Karpas-422 (cell line): ENCODE data around the gene CAPRIN2. TPM values are rescaled to one million over a fixed set of nuclear protein-coding genes. Genes with fewer than 3 reads are reported as not detected.

Experiments used
- DNase-seq: peaks from one replicate; pipeline ENCODE4 v3.0.0-alpha.2; 2015
- H2AFZ ChIP-seq: fragments of 200-600 bp; sonication (generic); 2 replicates; pipeline ENCODE4 v1.6.1; 2014; ENCODE audit warnings: antibody characterized with exemption, low read length, mixed read lengths
- H3K27ac ChIP-seq: fragments of 200-600 bp; sonication (generic); 2 replicates; pipeline ENCODE4 v1.5.1; 2014; ENCODE audit warnings: mild to moderate bottlenecking, low read length, moderate library complexity
- H3K27me3 ChIP-seq: fragments of 200-600 bp; sonication (generic); 2 replicates; pipeline ENCODE4 v1.6.1; 2014; ENCODE audit warnings: low read length, mixed read lengths
- H3K36me3 ChIP-seq: fragments of 200-600 bp; sonication (generic); 2 replicates; pipeline ENCODE4 v1.6.1; 2014; ENCODE audit warnings: low read length, mixed read lengths; ENCODE audit not compliant: insufficient read depth
- H3K4me1 ChIP-seq: fragments of 200-600 bp; sonication (generic); 2 replicates; pipeline ENCODE4 v1.6.1; 2014; ENCODE audit warnings: mild to moderate bottlenecking, low read length, mixed read lengths
- H3K4me2 ChIP-seq: fragments of 200-600 bp; sonication (generic); 2 replicates; pipeline ENCODE4 v1.6.1; 2014; ENCODE audit warnings: low read length, low read depth, mild to moderate bottlenecking; ENCODE audit not compliant: poor library complexity, severe bottlenecking
- H3K4me3 ChIP-seq: fragments of 200-600 bp; sonication (generic); 2 replicates; pipeline ENCODE4 v1.5.1; 2014; ENCODE audit warnings: mild to moderate bottlenecking, antibody characterized with exemption, low read length, mixed read lengths
- H3K79me2 ChIP-seq: fragments of 200-600 bp; sonication (generic); 2 replicates; pipeline ENCODE4 v1.6.1; 2014; ENCODE audit warnings: mild to moderate bottlenecking, low read length, mixed read lengths
- H3K9ac ChIP-seq: fragments of 200-600 bp; sonication (generic); 2 replicates; pipeline ENCODE4 v1.6.0; 2014; ENCODE audit warnings: low read length
- H3K9me2 ChIP-seq: fragments of 200-600 bp; sonication (generic), shearing (Covaris generic); replicated peaks from 2 replicates; pipeline ENCODE4 v1.6.0; 2014; ENCODE audit warnings: mild to moderate bottlenecking, low read length, moderate library complexity; ENCODE audit not compliant: insufficient read depth
- H3K9me3 ChIP-seq: fragments of 300-700, 200-600 bp; sonication (generic); 2 replicates; pipeline ENCODE4 v1.6.1; 2014; ENCODE audit warnings: low read length, mixed read lengths
- H4K20me1 ChIP-seq: fragments of 200-600 bp; sonication (generic); 2 replicates; pipeline ENCODE4 v1.6.1; 2014; ENCODE audit warnings: mild to moderate bottlenecking, antibody characterized with exemption, low read length, low read depth; ENCODE audit not compliant: insufficient read depth
- total RNA-seq: library from RNA; depleted of rRNA; stranded (reverse); fragments of >200 nt; shearing (Covaris generic); gene quantifications from 2 replicates; pipeline ENCODE4 v1.2.3, GENCODE V29; 2014; ENCODE audit warnings: low replicate concordance

CAPRIN2 gene
- total RNA-seq, 1 experiment from 2014 or later = 39.8 TPM

DNA sequence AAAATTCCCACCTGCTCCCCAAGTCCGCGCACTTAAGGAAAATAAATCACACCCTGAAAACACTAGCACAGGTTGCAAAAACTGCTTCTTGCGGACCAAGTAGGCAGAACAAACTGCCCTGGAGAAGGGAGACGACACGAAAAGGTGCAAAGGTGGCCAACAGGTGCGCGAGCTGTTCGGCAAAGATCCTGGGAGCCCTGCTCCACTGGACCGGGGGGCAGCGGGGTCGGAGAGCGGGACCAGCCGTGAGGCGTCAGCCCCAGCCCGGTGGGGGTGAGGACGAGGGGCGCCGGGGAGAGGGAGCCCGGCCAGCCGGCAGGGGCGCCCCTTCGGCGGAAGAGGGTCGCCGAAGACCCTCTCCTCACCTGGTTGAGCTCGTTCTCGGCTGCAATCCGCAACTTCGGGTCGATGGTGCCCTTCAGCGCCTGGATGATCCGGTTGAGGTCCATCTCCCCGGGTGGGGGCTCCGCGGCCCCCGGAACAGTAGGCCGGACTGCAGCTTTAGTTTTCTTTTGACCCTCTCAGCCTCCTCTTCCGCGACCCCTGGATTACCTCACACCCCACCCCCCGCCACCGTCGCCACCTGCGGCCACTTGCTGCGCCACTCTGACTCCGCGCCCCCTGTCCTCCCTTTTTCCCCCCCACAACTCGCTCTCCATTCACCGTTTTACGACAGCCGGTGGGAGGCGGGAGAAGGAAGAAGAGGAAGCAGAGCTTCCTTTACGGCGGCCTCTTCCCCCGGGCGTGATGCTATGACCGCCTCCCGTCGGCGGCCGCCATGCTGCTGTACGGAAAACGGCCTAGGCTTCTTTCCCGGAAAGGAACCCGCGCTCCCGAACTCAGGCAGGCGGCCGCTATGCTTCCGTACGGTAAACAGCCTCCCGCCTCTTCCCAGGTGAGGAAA is 59.3 kb downstream of the CAPRIN2 start, which contains the start of gene IPO8:
Gene IPO8, minus strand, starts transcription at position 671 of the 904 bp plus-strand sequence. Its CDS starts 222 bp downstream, at position 449.
- Histone ChIP-seq H3K9ac (peak within 1 kb of the TSS; percentile 90), H2AFZ (peak within 1 kb of the TSS; percentile 88), H3K4me2 (peak within 1 kb of the TSS; percentile 93), H3K4me1 (peaks cover 34% of the 10 kb centered on the region), H3K79me2 (peaks cover 51% of the 10 kb centered on the region), H3K9me2 (no peaks in the 10 kb centered on the region), H3K36me3 (no peaks in the 10 kb centered on the region; the same call in 1 of the 2 replicates), H4K20me1 (no peaks in the 10 kb centered on the region), H3K27me3 (no peaks in the 10 kb centered on the region), H3K4me3 (peak within 1 kb of the TSS; percentile 91), H3K9me3 (no peaks in the 10 kb centered on the region), H3K27ac (peak within 1 kb of the TSS; percentile 43)
- DNase-seq = peak; percentile 95

DNA sequence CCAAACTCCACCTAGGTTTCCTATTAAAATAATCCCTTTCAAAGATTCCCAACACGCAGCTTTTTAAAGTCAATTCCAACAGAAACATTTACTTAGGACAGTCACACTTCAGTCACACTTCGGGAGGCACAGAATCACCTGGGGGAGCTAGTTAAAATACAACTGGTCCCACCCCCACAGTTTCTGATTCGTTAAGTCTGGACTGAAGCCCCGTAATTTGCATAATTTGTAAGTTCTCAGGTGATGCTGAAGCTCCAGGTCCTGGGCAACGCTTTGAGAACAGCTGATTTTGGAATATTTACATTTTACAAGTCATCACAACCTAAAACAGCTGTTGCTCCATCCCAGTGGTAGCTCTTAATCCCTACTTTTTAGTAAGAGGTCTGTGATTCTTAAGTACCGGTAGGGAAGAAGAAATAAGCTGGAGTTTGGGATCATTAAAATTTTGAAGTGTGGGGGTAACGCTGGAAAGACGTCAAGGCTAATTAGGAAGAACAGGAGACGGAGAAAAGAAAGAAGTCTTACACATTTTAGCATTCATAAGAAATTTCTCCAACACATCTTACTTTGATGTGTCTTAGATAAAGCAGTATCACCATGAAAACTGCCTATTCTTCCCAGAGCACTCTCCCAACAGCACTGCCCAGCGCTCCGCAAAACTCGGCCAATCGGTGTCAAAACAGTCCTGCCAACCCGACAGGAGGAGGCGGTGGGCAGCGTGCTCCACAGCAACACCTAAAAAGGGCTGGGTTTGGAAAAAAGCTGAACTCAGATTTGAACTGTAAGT is 60.1 kb downstream of the CAPRIN2 start:
- DNase-seq = peak; percentile 66
- Histone ChIP-seq H3K4me3 (peak overlapping the region; percentile 91), H3K27ac (peak overlapping the region; percentile 43), H3K79me2 (peaks cover 60% of the 10 kb centered on the region), H3K27me3 (no peaks in the 10 kb centered on the region), H3K9me3 (no peaks in the 10 kb centered on the region), H3K9me2 (no peaks in the 10 kb centered on the region), H3K4me1 (peaks cover 31% of the 10 kb centered on the region), H3K36me3 (peaks cover 6% of the 10 kb centered on the region; the same call in 1 of the 2 replicates), H3K9ac (peak overlapping the region; percentile 90), H4K20me1 (no peaks in the 10 kb centered on the region), H3K4me2 (peak overlapping the region; percentile 93), H2AFZ (peak overlapping the region; percentile 88; the same call in 1 of the 2 replicates)

DNA sequence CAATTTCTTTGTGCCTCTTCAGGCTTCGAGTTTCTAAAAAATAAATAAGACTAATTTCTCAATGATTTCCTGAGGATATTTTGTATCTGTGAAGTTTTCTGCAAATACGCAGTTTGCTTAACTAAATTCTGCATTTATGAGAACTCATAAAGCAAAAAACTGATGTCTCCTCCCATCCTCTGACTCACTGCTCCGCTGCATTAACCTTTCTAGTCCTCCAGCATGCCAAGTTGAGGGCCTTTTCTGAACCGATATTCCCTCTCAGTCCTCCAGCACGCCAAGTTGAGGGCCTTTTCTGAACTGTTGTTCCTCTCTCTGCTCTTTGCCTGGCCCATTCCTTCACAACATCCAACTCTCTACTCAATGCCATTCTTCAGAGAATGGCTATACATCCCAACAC is 62.3 kb downstream of the CAPRIN2 start:
- Histone ChIP-seq H3K4me1 (peaks cover 36% of the 10 kb centered on the region), H3K9me2 (no peaks in the 10 kb centered on the region), H4K20me1 (no peaks in the 10 kb centered on the region), H3K36me3 (peaks cover 13% of the 10 kb centered on the region; the same call in 1 of the 2 replicates), H2AFZ (no peak overlapping the region), H3K9me3 (no peaks in the 10 kb centered on the region), H3K27ac (no peak overlapping the region), H3K79me2 (peaks cover 81% of the 10 kb centered on the region), H3K4me2 (no peak overlapping the region), H3K4me3 (no peak overlapping the region), H3K9ac (no peak overlapping the region), H3K27me3 (no peaks in the 10 kb centered on the region)
- no peak for DNase-seq

DNA sequence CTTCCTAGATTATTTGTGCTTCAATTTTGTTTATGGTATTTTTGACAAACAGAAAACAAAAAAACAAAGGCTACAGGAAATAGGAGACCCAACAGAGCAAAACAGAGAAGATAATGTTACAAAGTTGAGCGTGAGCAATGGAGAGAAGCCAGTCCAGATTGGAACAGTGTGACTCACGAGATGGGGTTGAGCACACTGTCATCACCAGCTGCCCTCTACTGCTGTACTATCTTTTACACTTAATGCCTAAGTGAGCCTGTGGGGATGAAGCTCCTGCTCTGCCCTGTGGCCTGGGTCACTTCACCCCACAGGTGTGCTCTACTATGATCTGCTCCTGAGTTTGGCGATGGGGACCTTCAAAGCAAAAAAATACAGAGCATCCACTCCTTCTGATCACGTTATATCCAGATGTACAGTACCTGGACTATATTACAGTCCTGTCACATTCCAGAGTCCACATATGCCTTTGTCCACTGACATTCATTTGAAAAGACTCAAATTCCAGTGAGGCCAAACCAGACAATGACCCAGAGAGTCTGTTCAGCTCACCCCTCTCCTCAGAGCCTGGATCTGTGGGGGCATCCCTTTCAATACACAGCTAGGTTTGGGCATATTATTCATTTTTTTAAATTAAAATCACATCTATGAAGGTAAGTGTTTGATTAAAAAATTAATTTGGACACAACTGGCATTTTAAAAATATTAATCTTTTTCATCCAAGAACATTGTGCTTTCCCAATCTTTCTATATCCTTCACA is 63.5 kb downstream of the CAPRIN2 start:
- Histone ChIP-seq H3K79me2 (peaks cover 90% of the 10 kb centered on the region), H3K9ac (no peak overlapping the region)

DNA sequence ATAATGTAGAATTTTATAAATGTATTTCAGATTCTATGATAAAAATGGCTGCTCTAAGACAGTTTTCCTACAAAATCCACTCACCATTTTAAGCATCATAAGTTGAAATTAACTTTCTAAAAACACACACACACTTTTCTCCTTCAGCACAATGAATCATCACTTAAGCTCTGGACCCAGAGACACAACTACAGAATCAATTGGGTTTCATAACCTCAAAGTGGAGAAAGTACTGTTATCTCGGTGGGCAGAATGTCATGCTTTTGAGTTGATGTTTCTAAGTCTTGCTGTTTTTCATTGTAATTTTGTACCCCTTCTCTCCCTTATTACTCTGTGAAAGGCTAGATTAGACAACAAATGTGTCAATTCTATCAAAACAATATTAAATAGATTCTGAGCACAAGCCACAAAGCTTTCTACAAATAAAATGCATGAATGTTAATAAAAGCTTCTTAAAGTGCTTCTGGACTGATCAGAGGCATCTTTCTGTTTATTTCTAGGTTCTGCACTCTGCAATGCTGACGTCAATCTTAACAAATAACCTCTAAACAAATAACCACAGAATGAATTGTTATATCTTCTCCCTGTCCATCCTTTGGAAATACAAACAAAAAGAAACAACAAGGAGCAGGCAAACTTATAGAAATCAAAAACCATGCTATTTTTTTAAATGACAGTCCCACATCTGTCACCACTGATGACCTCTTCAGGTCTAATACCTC is 67.3 kb downstream of the CAPRIN2 start:
- no peak overlapping the region for H3K4me3 ChIP-seq
- no peaks in the 10 kb centered on the region for H4K20me1 ChIP-seq
- H3K27me3 ChIP-seq = no peaks in the 10 kb centered on the region
- H3K79me2 ChIP-seq = peaks cover 80% of the 10 kb centered on the region
- H3K36me3 ChIP-seq = peaks cover 37% of the 10 kb centered on the region
- H3K4me1 ChIP-seq = peaks cover 9% of the 10 kb centered on the region
- H3K9me3 ChIP-seq = no peaks in the 10 kb centered on the region
- H3K9me2 ChIP-seq = no peaks in the 10 kb centered on the region
- DNase-seq = no peak
- no peak overlapping the region for H2AFZ ChIP-seq
- no peak overlapping the region for H3K27ac ChIP-seq
- no peak overlapping the region for H3K4me2 ChIP-seq
- H3K9ac ChIP-seq = no peak overlapping the region

More for the DNA sequence above, 63.5 kb downstream of the CAPRIN2 start:
- Histone ChIP-seq H3K4me3 (no peak overlapping the region), H3K4me1 (peaks cover 32% of the 10 kb centered on the region), H4K20me1 (no peaks in the 10 kb centered on the region), H3K36me3 (peaks cover 13% of the 10 kb centered on the region; the same call in 1 of the 2 replicates), H3K9me2 (no peaks in the 10 kb centered on the region), H3K9me3 (no peaks in the 10 kb centered on the region), H3K27me3 (no peaks in the 10 kb centered on the region), H3K27ac (no peak overlapping the region), H2AFZ (no peak overlapping the region), H3K4me2 (no peak overlapping the region)
- no peak for DNase-seq

DNA sequence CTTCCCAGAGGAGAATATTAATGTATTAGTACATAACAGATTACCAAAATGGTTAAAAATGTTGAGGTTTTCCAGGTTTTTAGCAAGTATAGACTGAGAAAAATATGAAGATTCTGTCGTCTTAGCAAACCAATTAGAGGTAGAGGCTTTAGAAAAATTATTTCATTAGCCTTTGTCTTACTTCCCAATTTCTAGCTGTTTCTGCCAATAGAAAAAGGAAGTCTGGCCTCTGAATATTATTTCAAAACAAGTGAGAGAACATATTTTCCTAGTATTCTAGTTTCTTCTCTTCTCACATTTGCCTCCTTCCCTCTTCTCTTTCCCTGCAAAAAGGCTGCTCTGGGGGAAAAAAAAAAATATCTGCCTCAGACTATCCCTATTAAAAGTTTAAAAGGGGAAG is 75.5 kb downstream of the CAPRIN2 start:
- H3K4me1 ChIP-seq = no peaks in the 10 kb centered on the region
- H3K9ac ChIP-seq = no peak overlapping the region
- no peaks in the 10 kb centered on the region for H4K20me1 ChIP-seq
- H3K36me3 ChIP-seq = peaks cover 56% of the 10 kb centered on the region
- H3K27me3 ChIP-seq = no peaks in the 10 kb centered on the region
- DNase-seq = no peak
- H3K4me2 ChIP-seq = no peak overlapping the region
- H3K27ac ChIP-seq = no peak overlapping the region
- H3K4me3 ChIP-seq = no peak overlapping the region
- no peaks in the 10 kb centered on the region for H3K9me2 ChIP-seq
- H3K79me2 ChIP-seq = peaks cover 9% of the 10 kb centered on the region
- no peak overlapping the region for H2AFZ ChIP-seq
- H3K9me3 ChIP-seq = no peaks in the 10 kb centered on the region

DNA sequence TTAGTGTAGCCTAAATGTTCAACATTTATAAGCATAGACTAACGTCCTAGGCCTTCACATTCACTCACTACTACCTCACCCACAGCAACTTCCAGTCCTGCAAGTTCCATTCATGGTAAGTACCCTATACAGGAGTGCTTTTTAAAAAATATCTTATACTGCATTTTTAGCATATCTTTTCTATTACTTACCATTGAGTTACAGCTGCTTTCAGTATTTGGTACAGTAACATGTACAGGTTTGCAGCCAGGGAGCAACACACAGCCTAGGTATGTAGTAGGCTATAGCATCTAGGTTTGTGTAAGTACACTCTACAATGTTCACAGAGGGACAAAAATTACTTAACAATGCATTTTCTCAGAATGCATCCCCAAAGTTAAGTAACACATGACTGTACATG is 76.5 kb downstream of the CAPRIN2 start:
- no peak overlapping the region for H3K27ac ChIP-seq
- H3K36me3 ChIP-seq = peaks cover 57% of the 10 kb centered on the region
- no peak overlapping the region for H3K4me2 ChIP-seq

More for the DNA sequence above, 76.5 kb downstream of the CAPRIN2 start:
- H3K9me2 ChIP-seq = no peaks in the 10 kb centered on the region
- no peak for DNase-seq
- no peak overlapping the region for H2AFZ ChIP-seq
- H3K27me3 ChIP-seq = no peaks in the 10 kb centered on the region
- H3K4me1 ChIP-seq = no peaks in the 10 kb centered on the region
- no peak overlapping the region for H3K4me3 ChIP-seq
- peaks cover 5% of the 10 kb centered on the region for H3K79me2 ChIP-seq
- no peaks in the 10 kb centered on the region for H3K9me3 ChIP-seq
- no peaks in the 10 kb centered on the region for H4K20me1 ChIP-seq
- no peak overlapping the region for H3K9ac ChIP-seq
